ENCODE measurements around the gene CABP1. TPM values are rescaled to one million over a fixed set of nuclear protein-coding genes. Genes with fewer than 3 reads are reported as not detected.

The CABP1 gene
- total RNA-seq, 4 donors from 2014 or later: 0.33 to 1.4 TPM; not detected in 2

GRCh38 chr12:120640861-120641833 is 721 bp downstream of the CABP1 start:
- WGBS, 2 donors: 2 to 3% methylated on average over 12 to 16 of the region's 115 CpGs

GRCh38 chr12:120642121-120642520 is 1.7 kb downstream of the CABP1 start:
- intact Hi-C loops (cut with DNase I): no loop called here
- Histone ChIP-seq H3K4me3 (replicated peaks in 1 of 3) (no peak overlapping the region), H3K4me1 (peaks cover 5 to 14% of the 10 kb centered on the region in 2 donors), H3K36me3 (no peaks in the 10 kb centered on the region), H3K9me3 (no peaks in the 10 kb centered on the region), H3K27me3 (no peaks in the 10 kb centered on the region), H3K27ac (no peak overlapping the region)
- 68 to 89% methylated on average over 9 of the region's 9 CpGs for WGBS, 2 donors
- no peak for TF ChIP-seq POLR2A (IDR thresholded peaks at IDR 0.05)
- TF ChIP-seq, protein P1, sequence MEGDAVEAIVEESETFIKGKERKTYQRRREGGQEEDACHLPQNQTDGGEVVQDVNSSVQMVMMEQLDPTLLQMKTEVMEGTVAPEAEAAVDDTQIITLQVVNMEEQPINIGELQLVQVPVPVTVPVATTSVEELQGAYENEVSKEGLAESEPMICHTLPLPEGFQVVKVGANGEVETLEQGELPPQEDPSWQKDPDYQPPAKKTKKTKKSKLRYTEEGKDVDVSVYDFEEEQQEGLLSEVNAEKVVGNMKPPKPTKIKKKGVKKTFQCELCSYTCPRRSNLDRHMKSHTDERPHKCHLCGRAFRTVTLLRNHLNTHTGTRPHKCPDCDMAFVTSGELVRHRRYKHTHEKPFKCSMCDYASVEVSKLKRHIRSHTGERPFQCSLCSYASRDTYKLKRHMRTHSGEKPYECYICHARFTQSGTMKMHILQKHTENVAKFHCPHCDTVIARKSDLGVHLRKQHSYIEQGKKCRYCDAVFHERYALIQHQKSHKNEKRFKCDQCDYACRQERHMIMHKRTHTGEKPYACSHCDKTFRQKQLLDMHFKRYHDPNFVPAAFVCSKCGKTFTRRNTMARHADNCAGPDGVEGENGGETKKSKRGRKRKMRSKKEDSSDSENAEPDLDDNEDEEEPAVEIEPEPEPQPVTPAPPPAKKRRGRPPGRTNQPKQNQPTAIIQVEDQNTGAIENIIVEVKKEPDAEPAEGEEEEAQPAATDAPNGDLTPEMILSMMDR (IDR thresholded peaks at IDR 0.05): no peak
- no peak for DNase-seq

More at GRCh38 chr12:120640861-120641833, 721 bp downstream of the CABP1 start:
- intact Hi-C loops (cut with DNase I): no loop called here
- TF ChIP-seq, protein P1 (IDR thresholded peaks at IDR 0.05): no peak
- no peak for TF ChIP-seq POLR2A (IDR thresholded peaks at IDR 0.05)
- H3K27ac ChIP-seq: no peak overlapping the region
- no peaks in the 10 kb centered on the region for H3K36me3 ChIP-seq
- no peaks in the 10 kb centered on the region for H3K9me3 ChIP-seq
- no peaks in the 10 kb centered on the region for H3K27me3 ChIP-seq
- H3K4me3 ChIP-seq (replicated peaks in 1 of 3): peak overlapping the region in 1 of 3 donors; percentile 23
- DNase-seq: peak; percentile 57 to 68
- H3K4me1 ChIP-seq: peaks cover 5 to 14% of the 10 kb centered on the region in 2 donors

GRCh38 chr12:120642826-120643225 is 2.4 kb downstream of the CABP1 start:
- intact Hi-C loops (cut with DNase I): no loop called here
- no peak for TF ChIP-seq POLR2A (IDR thresholded peaks at IDR 0.05)
- TF ChIP-seq, protein P1 (IDR thresholded peaks at IDR 0.05): no peak
- no peak overlapping the region for H3K27ac ChIP-seq
- DNase-seq: no peak
- peaks cover 5 to 14% of the 10 kb centered on the region in 2 donors for H3K4me1 ChIP-seq
- H3K36me3 ChIP-seq: no peaks in the 10 kb centered on the region
- no peak overlapping the region for H3K4me3 ChIP-seq (replicated peaks in 1 of 3)
- no peaks in the 10 kb centered on the region for H3K27me3 ChIP-seq
- WGBS, 2 donors: 82 to 94% methylated on average over 4 of the region's 4 CpGs
- no peaks in the 10 kb centered on the region for H3K9me3 ChIP-seq

- Histone ChIP-seq H3K4me3 (replicated peaks in 1 of 3) (no peak overlapping the region), H3K9me3 (no peaks in the 10 kb centered on the region), H3K36me3 (no peaks in the 10 kb centered on the region), H3K27me3 (no peaks in the 10 kb centered on the region), H3K4me1 (peaks cover 7 to 18% of the 10 kb centered on the region in 2 donors), H3K27ac (no peak overlapping the region)
- 85 to 89% methylated on average over 4 of the region's 4 CpGs for WGBS, 2 donors
- no peak for DNase-seq
- intact Hi-C loops (cut with DNase I): no loop called here
- TF ChIP-seq, protein P1 (IDR thresholded peaks at IDR 0.05): no peak
- no peak for TF ChIP-seq POLR2A (IDR thresholded peaks at IDR 0.05)
Observed at GRCh38 chr12:120643574-120643973, 3.1 kb downstream of the CABP1 start.

DNA sequence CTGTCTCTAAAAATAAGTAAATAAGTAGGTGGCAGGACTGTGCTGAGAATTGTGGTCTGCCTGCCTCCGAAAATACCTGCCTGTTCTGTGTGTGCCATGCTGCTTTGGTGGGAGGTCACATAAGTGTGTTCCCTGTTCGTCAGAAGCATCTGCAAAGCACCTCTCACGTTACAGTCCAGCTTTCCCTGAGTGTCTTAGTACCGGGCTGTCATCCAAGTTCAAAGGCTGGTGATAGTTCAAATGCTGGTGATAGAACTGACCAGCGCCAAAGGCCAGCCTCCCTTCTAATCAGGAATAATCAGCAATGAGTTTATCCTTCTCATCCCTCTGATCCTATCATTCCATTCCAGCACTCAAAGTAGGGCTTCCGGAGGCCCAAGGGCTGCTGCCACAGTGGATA is 5.6 kb downstream of the CABP1 start:
- WGBS, 2 donors: 24 to 33% methylated on average over 6 of the region's 6 CpGs
- Histone ChIP-seq H3K4me3 (replicated peaks in 1 of 3) (no peak overlapping the region), H3K36me3 (no peaks in the 10 kb centered on the region), H3K27ac (no peak overlapping the region), H3K4me1 (peaks cover 16 to 25% of the 10 kb centered on the region in 2 donors), H3K27me3 (no peaks in the 10 kb centered on the region), H3K9me3 (no peaks in the 10 kb centered on the region)
- intact Hi-C loops (cut with DNase I): loop anchor here (5.0 kb wide), 2 partner anchors 64 to 326 kb away; partner anchors contain the start of gene POP5
- DNase-seq: peak; percentile 43 to 54
- no peak for TF ChIP-seq POLR2A (IDR thresholded peaks at IDR 0.05)
- TF ChIP-seq, protein P1 (IDR thresholded peaks at IDR 0.05): no peak
